Kasumi-1 (cell line): ENCODE results near the gene IGLL1.
"Not testable (repeated sequence)": the region's sequence is repeated elsewhere in the genome, so short reads cannot be mapped to it uniquely, and the experiment has no call there.

Experiments used
- DNase-seq, 2 experiments: peaks; one replicate each; lab custom pipeline; 2025; lab: John Stamatoyannopoulos, UW

The IGLL1 gene

DNA sequence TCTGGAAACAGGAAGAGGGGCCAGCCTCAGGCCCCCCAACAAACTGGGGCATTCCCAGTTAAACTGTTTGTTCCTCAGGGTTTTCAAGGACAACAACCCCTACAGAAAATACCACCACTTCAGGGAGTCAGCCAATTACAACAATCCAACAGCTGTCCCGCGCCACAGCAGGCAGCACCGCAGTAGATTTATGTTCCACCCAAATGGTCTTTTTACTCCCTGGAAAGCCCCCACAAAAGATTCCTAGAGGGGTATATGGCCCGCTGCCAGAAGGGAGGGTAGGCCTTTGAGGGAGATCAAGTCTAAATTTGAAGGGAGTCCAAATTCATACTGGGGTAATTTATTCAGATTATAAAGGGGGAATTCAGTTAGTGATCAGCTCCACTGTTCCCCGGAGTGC, 39.3 kb downstream of the IGLL1 start:
- not testable (repeated sequence) for DNase-seq

DNA sequence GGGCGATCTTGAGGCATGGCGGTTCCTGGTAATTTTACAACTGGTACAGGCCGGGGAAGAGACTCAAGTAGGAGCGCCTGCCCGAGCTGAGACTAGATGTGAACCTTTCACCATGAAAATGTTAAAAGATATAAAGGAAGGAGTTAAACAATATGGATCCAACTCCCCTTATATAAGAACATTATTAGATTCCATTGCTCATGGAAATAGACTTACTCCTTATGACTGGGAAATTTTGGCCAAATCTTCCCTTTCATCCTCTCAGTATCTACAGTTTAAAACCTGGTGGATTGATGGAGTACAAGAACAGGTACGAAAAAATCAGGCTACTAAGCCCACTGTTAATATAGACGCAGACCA, 40.3 kb downstream of the IGLL1 start:
- not testable (repeated sequence) for DNase-seq

DNA sequence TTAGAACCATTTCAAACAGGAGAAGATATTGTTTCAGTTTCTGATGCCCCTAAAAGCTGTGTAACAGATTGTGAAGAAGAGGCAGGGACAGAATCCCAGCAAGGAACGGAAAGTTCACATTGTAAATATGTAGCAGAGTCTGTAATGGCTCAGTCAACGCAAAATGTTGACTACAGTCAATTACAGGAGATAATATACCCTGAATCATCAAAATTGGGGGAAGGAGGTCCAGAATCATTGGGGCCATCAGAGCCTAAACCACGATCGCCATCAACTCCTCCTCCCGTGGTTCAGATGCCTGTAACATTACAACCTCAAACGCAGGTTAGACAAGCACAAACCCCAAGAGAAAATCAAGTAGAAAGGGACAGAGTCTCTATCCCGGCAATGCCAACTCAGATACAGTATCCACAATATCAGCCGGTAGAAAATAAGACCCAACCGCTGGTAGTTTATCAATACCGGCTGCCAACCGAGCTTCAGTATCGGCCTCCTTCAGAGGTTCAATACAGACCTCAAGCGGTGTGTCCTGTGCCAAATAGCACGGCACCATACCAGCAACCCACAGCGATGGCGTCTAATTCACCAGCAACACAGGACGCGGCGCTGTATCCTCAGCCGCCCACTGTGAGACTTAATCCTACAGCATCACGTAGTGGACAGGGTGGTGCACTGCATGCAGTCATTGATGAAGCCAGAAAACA, 40.8 kb downstream of the IGLL1 start:
- peak; percentile 76 to 81 for DNase-seq

DNA sequence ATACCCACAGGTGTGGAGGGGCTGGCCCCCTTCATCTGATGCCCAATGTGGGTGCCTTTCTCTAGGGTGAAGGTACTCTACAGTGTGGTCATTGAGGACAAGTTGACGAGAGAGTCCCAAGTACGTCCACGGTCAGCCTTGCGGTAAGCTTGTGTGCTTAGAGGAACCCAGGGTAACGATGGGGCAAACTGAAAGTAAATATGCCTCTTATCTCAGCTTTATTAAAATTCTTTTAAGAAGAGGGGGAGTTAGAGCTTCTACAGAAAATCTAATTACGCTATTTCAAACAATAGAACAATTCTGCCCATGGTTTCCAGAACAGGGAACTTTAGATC, 41.4 kb downstream of the IGLL1 start:
- DNase-seq: not testable (repeated sequence)

DNA sequence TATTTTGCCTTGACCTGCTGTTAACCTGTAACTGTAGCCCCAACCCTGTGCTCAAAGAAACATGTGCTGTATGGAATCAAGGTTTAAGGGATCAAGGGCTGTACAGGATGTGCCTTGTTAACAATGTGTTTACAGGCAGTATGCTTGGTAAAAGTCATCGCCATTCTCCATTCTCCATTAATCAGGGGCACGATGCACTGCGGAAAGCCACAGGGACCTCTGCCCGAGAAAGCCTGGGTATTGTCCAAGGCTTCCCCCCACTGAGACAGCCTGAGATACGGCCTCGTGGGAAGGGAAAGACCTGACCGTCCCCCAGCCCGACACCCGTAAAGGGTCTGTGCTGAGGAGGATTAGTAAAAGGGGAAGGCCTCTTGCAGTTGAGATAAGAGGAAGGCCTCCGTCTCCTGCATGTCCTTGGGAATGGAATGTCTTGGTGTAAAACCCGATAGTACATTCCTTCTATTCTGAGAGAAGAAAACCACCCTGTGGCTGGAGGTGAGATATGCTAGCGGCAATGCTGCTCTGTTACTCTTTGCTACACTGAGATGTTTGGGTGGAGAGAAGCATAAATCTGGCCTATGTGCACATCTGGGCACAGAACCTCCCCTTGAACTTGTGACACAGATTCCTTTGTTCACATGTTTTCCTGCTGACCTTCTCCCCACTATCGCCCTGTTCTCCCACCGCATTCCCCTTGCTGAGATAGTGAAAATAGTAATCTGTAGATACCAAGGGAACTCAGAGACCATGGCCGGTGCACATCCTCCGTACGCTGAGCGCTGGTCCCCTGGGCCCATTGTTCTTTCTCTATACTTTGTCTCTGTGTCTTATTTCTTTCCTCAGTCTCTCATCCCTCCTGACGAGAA, 42.0 kb downstream of the IGLL1 start:
- not testable (repeated sequence) for DNase-seq

DNA sequence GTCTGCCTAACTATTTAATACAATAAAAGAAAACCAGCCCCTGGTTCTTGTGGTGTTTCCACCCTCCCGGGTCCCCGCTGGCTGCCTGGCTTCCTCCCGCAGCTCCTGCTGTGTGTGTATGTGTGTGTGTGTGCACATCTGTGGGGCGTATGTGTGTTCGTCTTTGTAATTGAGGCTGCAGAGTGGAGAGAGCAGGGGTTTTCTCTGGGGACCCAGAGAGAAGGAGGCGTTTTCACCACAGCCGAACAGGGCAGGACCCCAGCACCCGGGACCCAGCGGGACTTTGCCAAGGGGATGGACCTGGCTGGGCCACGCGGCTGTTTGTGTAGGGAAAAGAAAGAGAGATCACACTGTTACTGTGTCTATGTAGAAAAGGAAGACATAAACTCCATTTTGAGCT, 42.7 kb downstream of the IGLL1 start:
- no peak for DNase-seq

DNA sequence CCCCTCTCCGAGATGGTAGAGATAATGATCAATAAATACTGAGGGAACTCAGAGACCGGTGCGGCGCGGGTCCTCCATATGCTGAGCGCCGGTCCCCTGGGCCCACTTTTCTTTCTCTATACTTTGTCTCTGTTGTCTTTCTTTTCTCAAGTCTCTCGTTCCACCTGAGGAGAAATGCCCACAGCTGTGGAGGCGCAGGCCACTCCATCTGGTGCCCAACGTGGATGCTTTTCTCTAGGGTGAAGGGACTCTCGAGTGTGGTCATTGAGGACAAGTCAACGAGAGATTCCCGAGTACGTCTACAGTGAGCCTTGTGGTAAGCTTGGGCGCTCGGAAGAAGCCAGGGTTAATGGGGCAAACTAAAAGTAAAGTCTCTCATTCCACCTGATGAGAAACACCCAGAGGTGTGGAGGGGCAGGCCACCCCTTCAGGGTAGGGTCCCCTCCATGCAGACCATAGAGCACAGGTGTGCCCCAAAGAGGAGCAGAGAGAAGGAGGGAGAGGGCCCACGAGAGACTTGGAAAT, 43.2 kb downstream of the IGLL1 start:
- DNase-seq: no peak

DNA sequence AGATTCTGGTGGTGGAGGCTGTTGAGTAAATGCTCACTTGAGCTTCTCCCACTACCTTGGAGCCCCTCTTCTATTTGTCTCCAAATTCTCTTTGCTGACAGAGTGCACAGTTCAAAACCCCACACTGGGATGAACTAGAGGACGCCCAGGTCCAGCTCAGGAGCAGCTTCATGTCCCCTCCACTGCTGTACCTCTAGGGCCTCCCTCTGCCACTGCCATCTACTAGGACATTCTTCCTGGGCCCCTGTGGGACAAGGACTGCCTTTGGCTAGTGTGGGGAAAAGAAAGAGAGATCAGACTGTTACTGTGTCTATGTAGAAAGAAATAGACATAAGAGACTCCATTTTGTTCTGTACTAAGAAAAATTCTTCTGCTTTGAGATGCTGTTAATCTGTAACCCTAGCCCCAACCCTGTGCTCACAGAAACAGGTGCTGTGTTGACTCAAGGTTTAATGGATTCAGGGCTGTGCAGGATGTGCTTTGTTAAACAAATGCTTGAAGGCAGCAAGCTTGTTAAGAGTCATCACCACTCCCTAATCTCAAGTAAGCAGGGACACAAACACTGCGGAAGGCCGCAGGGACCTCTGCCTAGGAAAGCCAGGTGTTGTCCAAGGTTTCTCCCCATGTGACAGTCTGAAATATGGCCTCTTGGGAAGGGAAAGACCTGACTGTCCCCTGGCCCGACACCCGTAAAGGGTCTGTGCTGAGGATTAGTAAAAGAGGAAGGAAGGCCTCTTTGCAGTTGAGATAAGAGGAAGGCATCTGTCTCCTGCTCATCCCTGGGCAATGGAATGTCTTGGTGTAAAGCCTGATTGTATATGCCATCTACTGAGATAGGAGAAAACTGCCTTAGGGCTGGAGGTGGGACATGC, 44.1 kb downstream of the IGLL1 start:
- DNase-seq: peak; percentile 16 to 27

DNA sequence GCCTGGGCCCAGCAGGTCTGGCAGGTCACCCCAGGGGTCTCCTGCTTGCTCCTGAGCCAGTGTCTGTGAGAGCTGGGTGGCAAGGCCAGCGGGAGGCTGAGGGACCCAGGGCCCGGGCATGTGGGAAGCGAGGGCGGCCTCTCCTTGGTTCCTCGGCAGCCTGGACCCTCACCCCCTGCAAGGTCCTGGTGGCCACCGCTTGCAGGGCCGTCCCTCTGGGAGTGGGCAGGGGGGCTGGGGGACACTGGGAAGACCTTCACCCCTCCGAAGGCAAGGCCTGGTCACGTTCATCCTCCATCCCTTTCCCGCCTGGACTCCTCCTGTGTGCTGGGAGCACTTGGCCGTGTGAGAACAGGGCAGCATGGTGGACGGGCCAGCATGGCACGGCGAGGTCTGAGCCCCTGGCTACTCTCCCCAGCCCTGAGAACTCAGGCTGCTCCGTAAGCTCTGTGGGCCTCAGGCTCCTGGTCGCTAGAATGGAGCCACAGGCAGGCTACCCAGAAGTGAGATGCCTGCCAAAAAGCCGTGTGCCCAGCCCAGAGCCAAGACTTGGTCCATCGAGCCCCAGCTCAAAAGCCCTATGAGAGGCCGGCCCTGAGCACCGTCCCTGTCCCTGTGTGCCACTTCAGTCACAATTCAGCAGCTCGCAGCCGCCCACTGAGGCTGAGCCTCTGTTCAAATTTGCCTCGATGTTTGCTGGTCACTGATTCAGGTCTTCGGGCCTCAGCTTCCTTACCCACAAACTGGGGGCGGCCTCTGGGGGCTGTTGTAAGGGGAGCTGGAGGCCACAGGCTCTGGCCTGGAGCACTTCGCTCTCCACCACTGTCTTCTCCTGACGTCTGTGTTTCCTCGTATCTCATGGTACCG, 45.0 kb downstream of the IGLL1 start:
- DNase-seq: no peak

DNA sequence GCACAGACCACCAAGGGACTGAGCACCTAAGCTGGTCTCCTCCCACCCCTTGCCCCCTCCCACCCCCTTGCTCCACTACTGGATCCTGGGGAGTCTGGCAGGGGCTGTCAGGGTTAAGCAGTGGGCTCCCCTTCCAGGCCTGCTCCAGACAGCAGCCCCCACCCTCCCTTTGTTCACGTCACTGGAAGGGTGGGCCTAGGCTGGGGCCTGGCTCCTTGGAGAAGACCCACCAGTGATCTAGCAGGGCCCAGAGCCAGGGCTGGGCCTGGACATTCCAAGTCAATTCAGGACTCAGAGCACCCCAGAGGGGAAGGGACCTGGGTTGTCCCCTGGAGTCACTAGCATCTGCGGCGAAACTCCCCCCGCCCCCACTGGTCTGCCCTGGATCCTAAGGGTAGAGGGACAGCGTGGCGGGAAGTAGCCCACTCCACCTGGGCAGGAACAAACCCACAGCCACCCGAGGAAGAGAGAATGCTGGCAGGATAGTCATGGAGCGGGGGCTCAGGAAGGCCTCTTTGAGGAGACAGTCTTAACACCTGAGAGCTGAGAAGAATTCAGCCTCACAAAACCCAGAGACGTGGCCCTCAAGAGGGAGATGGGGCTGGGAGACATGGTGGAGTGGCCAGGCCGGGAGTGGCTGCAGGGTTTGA, 45.8 kb downstream of the IGLL1 start:
- no peak for DNase-seq

DNA sequence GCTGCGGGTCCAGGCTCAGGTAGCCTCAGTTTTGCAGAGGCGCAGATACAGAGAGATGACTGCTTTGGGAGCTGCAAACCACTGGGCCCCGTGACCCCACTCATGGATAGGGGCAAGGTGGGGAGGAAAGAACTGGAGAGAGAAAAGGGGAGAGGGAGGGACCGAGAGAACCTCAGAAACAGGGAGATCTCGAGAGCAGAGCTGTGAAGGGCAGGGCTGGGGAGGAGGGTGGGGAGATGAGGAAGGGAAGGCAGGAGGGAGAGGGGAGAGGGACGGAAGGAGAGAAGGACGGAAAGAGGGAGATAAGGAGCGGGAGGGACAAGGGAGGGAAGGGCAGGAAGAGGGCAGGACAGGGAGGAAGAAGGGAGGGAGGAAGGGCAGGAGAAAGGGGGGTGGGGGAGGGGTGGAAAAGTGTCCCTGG, 46.3 kb downstream of the IGLL1 start:
- DNase-seq: no peak

DNA sequence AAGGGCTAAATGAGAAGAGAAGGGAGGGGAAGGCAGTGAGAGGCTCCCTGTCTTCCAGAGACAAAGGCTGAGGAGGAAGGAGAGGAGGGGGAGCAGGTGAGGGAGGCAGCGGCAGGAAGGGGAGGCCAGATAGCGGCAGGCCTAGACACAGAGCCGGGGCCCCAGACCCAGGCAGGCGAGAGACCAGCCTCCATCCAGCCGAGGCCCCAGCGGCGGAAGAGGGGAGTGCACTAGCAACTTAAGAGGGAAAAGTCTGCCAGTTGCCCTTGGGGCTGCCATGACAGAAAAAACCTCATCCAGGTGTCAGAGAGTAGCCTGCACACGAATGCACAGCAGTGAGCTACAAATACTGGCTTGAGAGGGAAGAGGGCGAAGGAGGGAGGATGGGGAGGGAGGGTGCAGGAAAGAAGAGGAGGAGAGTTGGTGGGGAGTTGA, 46.7 kb downstream of the IGLL1 start:
- peak; percentile 7 to 15 for DNase-seq

DNA sequence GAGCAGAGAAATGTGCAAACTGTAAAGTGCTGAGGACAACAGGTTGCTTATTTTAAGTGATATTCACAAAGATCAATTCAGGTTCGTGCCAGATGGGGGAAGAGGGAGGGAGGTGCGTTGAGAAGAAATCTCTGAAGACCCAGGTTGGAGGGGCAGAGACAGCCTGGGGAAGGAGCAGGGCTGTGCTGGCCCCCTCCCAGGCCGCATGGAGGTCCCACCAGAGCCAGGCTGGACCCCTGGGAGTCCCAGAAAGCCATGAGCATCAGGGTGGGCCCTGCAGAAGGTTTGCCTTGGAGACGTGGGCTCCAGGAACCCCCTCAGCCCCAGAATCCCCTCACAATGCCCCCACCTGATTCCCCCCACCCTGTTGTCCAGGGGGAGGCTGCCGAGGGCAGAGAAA, 47.4 kb downstream of the IGLL1 start:
- DNase-seq: no peak

DNA sequence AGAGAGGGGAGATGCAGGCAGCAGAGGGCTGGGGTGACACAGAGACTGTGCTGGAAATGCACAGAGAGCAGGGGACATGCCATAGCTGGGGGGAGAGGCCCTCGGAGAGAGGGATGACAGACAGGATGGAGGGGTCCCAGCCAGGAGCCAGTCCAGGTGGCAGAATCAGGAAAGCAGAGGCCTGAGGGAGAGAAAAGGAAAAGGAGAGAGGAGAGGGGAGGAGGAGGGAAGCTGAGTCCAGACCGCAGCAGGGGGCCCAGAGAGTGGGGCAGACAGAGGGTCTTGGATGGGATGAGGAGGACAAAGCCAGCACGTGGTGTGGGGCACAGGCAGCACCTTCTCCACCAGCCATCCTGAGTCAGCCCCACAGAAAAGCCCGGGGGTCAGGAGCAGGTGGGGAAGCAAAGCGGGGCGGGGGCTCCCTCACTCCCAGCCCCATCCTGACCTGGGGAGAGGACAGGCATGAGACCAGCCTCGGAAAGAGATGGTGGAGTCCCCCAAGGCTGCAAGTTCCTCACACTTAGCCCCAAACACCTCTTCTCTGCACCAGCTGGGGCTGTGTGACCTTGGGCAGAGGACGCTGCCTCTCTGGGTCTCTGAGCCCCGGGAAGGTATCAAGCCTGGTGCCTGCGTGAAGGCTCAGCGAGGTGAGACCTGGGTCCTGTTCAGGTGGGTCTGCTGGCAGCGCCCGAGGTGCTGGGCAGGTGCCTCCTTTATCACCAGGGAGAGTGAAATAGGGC, 48.0 kb downstream of the IGLL1 start:
- DNase-seq: no peak

DNA sequence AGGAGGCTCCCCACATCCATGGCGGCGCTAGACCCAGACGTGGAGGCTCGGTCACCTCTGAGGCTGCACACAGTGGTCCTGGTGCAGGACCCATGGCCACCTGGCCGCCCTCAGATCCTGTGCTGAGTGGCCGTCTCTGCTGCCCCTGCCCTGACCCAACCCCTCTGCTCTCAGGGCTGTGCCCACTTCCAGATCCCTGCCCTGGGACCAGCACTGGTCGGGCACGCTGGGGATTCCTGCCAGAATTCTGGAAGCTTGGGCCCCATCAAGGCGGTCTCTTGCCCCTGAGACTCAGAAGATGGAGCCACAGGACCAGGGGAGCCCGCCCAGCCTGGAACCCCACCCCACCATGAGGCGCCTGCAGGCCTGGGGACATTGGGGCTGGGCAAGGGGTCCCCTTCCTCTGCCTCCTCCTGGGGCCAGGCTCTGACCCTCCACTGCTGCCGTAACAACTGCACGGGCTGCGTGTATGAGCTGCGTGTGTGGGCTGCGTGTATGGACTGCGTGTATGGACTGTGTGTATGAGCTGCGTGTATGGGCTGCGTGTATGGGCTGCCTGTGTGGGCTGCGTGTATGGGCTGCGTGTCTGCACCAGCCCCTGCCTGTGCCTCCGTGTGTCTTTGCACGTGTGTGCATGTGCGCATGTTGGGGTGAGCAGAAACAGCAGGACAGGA, 48.7 kb downstream of the IGLL1 start:
- no peak for DNase-seq

DNA sequence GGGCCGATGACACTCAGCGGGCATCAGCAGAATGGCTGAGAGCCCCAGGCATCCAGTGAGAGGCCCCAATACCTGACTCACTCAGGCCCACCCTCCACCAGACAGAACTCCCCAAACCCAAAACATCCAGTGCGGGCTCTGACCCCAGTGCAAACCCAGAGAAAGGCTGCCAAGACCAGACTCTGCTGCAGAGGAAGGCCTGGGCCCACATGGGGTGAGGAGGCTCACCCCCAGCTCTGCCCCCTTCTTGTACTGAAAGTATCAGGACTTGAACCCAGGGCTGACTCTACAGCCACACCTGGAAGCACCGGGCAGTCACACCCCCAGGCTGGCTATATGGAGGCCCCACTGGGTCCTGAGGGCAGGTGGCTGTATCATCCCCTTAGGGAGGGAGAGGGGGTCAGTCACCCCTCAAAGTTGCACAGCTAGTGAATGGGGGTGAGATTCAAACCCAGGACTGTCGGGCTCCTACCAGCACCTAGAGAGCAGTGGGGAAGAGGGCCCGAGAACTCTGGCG, 49.3 kb downstream of the IGLL1 start:
- no peak for DNase-seq

DNA sequence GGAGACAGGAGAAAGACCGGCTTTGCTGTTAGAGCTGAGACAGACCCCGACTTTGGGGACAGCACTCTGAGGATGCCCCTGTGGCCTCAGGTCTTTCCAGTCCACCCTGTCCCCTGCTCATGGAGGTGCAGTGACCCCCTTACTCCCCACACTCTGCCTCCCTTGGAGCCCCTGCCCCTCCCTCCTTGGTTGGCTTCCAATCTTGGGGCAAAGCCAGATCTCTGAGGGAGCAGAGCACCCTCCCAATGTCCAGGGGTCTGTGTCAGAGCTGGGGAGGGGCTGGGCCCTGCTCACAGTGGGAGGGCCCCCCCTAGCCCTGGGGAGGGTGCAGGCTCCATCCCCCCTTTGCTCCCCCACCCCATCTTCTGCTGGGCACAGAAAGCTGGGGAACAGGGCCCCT, 50.0 kb downstream of the IGLL1 start:
- no peak for DNase-seq

DNA sequence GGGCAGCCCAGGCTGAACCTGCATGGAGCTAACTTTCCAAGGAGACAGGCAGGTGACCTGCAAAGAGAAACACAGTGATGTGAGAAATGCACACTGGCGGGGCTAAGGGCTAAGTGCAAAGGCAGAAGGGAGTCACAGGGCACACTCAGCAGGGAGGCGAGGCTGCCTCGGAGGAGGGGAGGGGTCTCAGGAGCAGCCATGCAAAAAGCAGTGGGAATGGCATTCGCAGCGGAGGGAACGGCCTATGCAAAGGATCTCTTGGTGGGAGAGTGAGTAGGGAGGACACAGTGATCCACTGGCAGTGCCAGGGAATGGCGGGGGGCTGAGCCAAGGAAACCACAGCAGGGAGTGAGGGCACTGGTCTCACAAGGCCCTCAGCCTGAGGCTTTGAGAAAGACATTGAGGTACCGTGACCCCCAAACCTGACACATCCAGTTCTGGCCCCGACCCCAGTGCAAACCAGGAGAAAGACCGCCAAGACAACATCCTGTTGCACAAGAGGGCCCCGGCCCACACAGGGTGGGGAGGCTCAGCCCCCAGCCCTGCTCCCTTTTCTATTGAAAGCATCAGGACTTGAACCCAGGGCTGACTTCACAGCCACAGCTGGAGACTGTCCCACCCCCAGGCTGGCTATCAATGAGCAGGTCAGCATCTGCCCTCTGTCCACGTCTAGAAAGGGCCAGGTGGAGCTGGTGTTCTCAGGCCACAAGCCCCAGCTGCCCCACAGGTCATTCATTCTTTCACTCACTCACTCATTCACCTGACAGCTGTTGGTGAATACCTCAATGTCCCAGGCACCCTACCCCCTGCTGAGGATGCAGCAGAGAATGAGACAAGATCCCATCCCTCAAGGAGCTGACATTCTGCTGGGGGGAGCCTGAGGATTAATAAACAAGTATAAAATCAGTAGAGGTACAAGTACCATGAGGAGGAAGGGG, 50.7 kb downstream of the IGLL1 start:
- no peak for DNase-seq
